ENCODE data around the gene MND1.
A peak's percentile ranks its signal among the peaks of the same experiment; 100 is the strongest.

MND1 gene

DNA sequence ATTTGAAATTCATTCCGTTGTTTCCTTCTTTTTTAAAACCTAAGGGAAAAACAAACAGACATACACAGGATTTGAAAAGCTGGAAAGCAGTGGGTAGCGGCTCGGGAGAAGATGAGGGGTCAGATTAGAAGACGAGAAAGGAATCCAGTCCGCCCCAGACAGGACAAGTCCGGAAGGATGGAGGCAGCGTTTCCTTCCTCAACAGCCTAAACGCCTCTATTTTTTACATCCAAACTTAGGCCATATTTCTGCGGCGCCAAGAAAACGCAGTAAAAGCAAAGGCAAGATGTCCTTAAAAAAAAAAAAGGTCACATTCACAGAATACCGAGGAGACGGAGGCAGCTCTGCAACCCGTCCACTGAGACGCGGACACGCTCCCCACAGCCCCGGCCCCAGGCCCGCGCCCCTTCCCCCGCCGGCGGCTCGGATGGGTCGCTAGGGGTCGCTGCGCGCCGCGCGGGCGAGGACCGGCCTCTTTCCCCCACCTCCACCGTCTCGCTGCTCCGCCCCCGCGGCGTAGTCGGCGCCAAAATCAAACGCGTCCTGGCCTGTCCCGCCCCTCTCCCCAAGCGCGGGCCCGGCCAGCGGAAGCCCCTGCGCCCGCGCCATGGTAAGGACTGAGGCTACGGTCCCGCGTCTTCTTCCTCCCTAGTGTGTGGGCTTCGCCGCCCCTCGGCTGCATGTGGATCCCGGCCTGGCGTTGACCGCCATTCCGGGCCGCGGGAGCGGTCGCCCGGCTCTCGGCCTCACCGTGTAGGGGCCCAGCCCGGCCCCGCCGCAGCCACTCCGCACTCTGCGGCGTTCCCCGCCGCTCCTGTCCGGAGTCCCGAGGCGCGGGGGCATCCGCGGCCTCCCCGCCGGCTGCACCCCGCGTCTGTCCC lies at the start of gene MND1:
Gene MND1 (plus strand): TSS at position 558 of the 881 bp plus-strand sequence. CDS start 50 bp downstream, at position 608.
- TF ChIP-seq, protein P1, sequence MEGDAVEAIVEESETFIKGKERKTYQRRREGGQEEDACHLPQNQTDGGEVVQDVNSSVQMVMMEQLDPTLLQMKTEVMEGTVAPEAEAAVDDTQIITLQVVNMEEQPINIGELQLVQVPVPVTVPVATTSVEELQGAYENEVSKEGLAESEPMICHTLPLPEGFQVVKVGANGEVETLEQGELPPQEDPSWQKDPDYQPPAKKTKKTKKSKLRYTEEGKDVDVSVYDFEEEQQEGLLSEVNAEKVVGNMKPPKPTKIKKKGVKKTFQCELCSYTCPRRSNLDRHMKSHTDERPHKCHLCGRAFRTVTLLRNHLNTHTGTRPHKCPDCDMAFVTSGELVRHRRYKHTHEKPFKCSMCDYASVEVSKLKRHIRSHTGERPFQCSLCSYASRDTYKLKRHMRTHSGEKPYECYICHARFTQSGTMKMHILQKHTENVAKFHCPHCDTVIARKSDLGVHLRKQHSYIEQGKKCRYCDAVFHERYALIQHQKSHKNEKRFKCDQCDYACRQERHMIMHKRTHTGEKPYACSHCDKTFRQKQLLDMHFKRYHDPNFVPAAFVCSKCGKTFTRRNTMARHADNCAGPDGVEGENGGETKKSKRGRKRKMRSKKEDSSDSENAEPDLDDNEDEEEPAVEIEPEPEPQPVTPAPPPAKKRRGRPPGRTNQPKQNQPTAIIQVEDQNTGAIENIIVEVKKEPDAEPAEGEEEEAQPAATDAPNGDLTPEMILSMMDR (IDR thresholded peaks at IDR 0.05; ENCODE audit: insufficient read depth, low read depth, low read length, missing control alignments): peak; percentile 92
- H3K4me3 ChIP-seq (ENCODE audit: low read depth, low read length): peak within 1 kb of the TSS; percentile 96

DNA sequence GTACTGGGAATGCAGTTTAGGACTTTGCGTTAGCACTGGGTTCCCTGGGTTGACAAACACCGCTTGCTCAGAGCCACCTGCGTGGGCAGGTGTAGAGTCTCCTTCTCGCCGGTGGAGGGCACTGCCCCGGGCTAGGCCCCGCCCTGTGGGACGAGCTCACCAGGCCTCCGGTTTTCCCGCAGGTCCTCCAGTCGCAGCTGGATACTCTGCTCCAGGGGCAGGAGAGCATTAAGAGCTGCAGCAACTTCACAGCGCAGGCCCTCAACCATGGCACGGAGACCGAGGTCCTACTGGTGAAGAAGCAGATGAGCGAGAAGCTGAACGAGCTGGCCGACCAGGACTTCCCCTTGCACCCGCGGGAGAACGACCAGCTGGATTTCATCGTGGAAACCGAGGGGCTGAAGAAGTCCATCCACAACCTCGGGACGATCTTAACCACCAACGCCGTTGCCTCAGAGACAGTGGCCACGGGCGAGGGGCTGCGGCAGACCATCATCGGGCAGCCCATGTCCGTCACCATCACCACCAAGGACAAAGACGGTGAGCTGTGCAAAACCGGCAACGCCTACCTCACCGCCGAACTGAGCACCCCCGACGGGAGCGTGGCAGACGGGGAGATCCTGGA lies 49.2 kb upstream of the MND1 start:
- no peak for DNase-seq (ENCODE audit: low read depth)
- no peak overlapping the region for H3K4me3 ChIP-seq (ENCODE audit: low read depth, low read length)
- TF ChIP-seq, protein P1 (IDR thresholded peaks at IDR 0.05; ENCODE audit: insufficient read depth, low read depth, low read length, missing control alignments): no peak

More for the DNA sequence above, at the start of gene MND1:
- peak; percentile 93 for DNase-seq (ENCODE audit: low read depth)

DNA sequence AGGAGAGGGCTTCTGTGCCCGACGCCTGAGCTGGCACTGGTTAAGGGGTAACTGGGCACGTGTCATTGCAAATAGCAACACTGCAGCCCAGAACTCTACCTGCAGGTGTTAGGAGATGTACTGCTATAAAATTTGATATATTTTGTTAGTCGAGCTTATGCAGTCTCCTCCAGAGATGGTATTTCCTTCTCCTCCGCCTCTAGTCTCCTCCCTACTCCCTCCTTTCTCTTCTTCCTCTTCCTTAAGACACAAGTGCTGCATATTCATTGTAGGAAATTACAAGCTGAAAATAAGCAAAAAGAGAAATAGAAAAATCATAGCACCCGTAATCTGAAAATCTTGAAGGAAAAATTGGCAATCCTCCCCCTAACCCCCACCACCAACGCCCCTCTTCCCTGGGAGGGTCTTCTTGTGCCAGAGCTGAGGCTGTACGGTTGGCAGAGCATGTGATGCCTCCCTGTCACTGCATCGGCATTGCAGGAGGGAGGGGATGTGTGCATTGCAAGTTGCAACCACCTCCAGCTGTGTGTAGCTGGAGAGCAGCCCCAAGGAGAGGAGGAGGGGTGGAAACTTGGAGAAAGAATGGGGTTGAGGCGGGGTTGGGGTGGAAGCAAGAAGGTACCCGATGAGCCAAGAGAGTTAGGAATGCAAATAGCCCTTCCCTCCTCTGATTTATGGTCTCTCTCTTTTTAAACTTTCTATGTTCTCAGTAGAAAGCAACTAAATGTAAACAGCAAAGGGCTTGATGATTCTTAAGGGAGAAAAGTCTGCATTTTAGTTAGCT lies 48.3 kb upstream of the MND1 start:
- no peak overlapping the region for H3K4me3 ChIP-seq (ENCODE audit: low read depth, low read length)
- DNase-seq (ENCODE audit: low read depth): no peak
- TF ChIP-seq, protein P1 (IDR thresholded peaks at IDR 0.05; ENCODE audit: insufficient read depth, low read depth, low read length, missing control alignments): no peak

DNA sequence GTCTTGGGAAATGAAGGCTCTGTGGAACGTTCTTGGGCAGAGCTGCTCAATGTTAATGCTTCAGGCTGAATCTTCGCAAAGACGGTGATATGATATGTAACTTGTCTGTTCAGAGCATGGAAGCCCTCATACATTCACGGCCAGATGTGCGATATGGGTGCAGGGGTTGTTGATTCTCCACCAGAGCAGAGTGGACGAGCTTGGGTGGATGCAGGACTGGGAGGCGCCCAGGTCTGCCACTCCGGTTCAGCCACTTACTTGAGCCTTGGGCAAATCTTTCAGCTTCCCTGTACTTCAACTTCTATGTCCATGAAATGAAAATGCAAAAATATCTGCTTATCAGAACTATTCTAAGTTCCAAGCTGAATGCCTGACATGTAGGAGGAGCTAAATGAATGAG lies 47.4 kb upstream of the MND1 start:
- no peak for DNase-seq (ENCODE audit: low read depth)
- TF ChIP-seq, protein P1 (IDR thresholded peaks at IDR 0.05; ENCODE audit: insufficient read depth, low read depth, low read length, missing control alignments): no peak

GRCh38 chr4:153310793-153311192 lies 33.7 kb upstream of the MND1 start:
- no peak for DNase-seq (ENCODE audit: low read depth)
- H3K4me3 ChIP-seq (ENCODE audit: low read depth, low read length): no peak overlapping the region
- TF ChIP-seq, protein P1 (IDR thresholded peaks at IDR 0.05; ENCODE audit: insufficient read depth, low read depth, low read length, missing control alignments): no peak

More for the DNA sequence above, 47.4 kb upstream of the MND1 start:
- H3K4me3 ChIP-seq (ENCODE audit: low read depth, low read length): no peak overlapping the region

- no peak overlapping the region for H3K4me3 ChIP-seq (ENCODE audit: low read depth, low read length)
- no peak for DNase-seq (ENCODE audit: low read depth)
- TF ChIP-seq, protein P1 (IDR thresholded peaks at IDR 0.05; ENCODE audit: insufficient read depth, low read depth, low read length, missing control alignments): no peak
Measured at GRCh38 chr4:153314915-153315314, 29.6 kb upstream of the MND1 start.

All from GM12865 (cell line).